Omental fat pad (tissue), 4 donors: ENCODE data around the gene NOC4L. TPM values are rescaled to one million over a fixed set of nuclear protein-coding genes. Genes with fewer than 3 reads are reported as not detected.
"Not testable (repeated sequence)": the region's sequence is repeated elsewhere in the genome, so short reads cannot be mapped to it uniquely, and the experiment has no call there.

Experiments used
- ATAC-seq: fragments of 150-250 bp; one replicate; pipeline ENCODE4 v1.9.1; 2016; ENCODE audit warnings: mild to moderate bottlenecking, moderate library complexity; ENCODE audit not compliant: low FRiP score
- DNase-seq: peaks from one replicate; pipeline ENCODE4 v3.0.0-alpha.2; 2019; ENCODE audit warnings: low spot score
- CTCF ChIP-seq, 3 donors: fragments of 450-650 bp; IDR thresholded peaks; one replicate each; pipeline ENCODE4 v1.5.1; 2016 to 2017; ENCODE audit warnings: antibody characterized with exemption in 3 of 3, mild to moderate bottlenecking in 3 of 3, moderate library complexity in 2 of 3
- total RNA-seq, 4 donors: library from RNA; depleted of rRNA; stranded (reverse); fragments of >200 nt; gene quantifications; one replicate each; pipeline ENCODE4 v1.1.0, GENCODE V29; 2016

NOC4L gene
- total RNA-seq, 4 donors from 2014 or later = 6.4 to 16.1 (median 9.3) TPM

GRCh38 chr12:132130690-132131089 is 13.6 kb upstream of the NOC4L start:
- no peak for DNase-seq
- TF ChIP-seq CTCF (IDR thresholded peaks at IDR 0.05) = no peak
- ATAC-seq = no peak

GRCh38 chr12:132131229-132131628 is 13.0 kb upstream of the NOC4L start:
- ATAC-seq = no peak
- no peak for TF ChIP-seq CTCF (IDR thresholded peaks at IDR 0.05)
- DNase-seq = no peak

- ATAC-seq (no peak), DNase-seq (no peak)
- no peak for TF ChIP-seq CTCF (IDR thresholded peaks at IDR 0.05)
These were observed 12.3 kb upstream of the NOC4L start for GRCh38 chr12:132131952-132132351.

- ATAC-seq (peak; percentile 51), DNase-seq (no peak)
These were observed 11.4 kb upstream of the NOC4L start for GRCh38 chr12:132132609-132133430.

GRCh38 chr12:132133952-132134652 is 10.2 kb upstream of the NOC4L start:
- DNase-seq (no peak), ATAC-seq (no peak)
- no peak for TF ChIP-seq CTCF (IDR thresholded peaks at IDR 0.05)

More at GRCh38 chr12:132132609-132133430, 11.4 kb upstream of the NOC4L start:
- TF ChIP-seq CTCF (IDR thresholded peaks at IDR 0.05) = no peak

GRCh38 chr12:132134653-132135183 is 9.5 kb upstream of the NOC4L start:
- ATAC-seq, DNase-seq: not testable (repeated sequence)

- DNase-seq, ATAC-seq: not testable (repeated sequence)
These were observed 8.0 kb upstream of the NOC4L start for GRCh38 chr12:132136226-132136625.
